ENCODE measurements around the gene GRPEL2. TPM values are rescaled to one million over a fixed set of nuclear protein-coding genes. Genes with fewer than 3 reads are reported as not detected.

GRPEL2 gene
- total and polyA plus RNA-seq, 2 donors (not counting 3 experiments of a cell fraction or from before 2014, with no cell fraction given): 7.6 to 32.5 TPM

DNA sequence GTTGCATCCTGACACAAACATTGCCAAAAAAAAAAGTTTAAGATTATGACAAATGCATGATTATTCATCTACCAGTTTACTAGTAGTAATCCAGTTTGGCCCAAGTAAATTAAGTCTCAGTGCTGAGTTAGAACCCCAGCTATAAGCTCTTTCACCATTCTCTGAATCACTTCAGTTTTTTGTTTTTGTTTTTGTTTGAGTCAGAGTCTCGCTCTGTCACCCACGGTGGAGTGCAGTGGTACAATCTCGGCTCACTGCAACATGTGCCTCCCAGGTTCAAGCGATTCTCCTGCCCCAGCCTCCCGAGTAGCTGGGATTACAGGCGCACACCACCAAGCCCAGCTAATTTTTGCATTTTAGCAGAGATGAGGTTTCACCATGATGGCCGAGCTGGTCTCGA, 11.1 kb downstream of the GRPEL2 start:
- DNase-seq (ENCODE audit: low read depth, low spot score) (no peak), FAIRE-seq (no peak)
- BruUV-seq (replicated peaks): no TSS peak
- dilution Hi-C loops (cut with MboI; ENCODE audit: extremely low pct_ligation_motif_present, low sequenced_read_pairs) (no loop called here), intact Hi-C loops (cut with micrococcal nuclease) (loop anchor here (5.0 kb wide), 1 partner anchor 34 kb away; no protein-coding TSS in a partner anchor)
- Histone ChIP-seq H3K36me3 (ENCODE audit: control insufficient read depth in 2 of 2, extremely low read depth in 1 of 2, insufficient read depth in 2 of 2, low read length in 2 of 2) (peaks cover 2 to 25% of the 10 kb centered on the region in 2 experiments), H3K9me1 (replicated peaks; ENCODE audit: control insufficient read depth, extremely low read depth, insufficient read depth, low read length) (no peaks in the 10 kb centered on the region), H2AFZ (ENCODE audit: low read depth, low read length) (no peak overlapping the region), H3K79me2 (ENCODE audit: control insufficient read depth, insufficient read depth, low read length) (peaks cover 14% of the 10 kb centered on the region), H4K20me1 (replicated peaks; ENCODE audit: control insufficient read depth, extremely low read depth, insufficient read depth, low read length) (no peaks in the 10 kb centered on the region), H3K4me2 (ENCODE audit: insufficient read depth, low read length) (no peak overlapping the region), H3K9me3 (replicated peaks; ENCODE audit: control insufficient read depth, insufficient read depth, low read length) (no peaks in the 10 kb centered on the region), H3K9ac (replicated peaks; ENCODE audit: extremely low read depth, insufficient read depth, low read length) (no peak overlapping the region), H3K27me3 (ENCODE audit: control insufficient read depth in 2 of 2, insufficient read depth in 2 of 2, low read length in 2 of 2) (no peaks in the 10 kb centered on the region), H3K4me1 (ENCODE audit: control insufficient read depth, extremely low read depth, insufficient read depth, low read length) (peaks cover 7% of the 10 kb centered on the region), H3K27ac (ENCODE audit: insufficient read depth, low read depth, low read length) (no peak overlapping the region), H3K4me3 (replicated peaks in 1 of 3; ENCODE audit: insufficient read depth in 1 of 3, low read depth in 1 of 3, low read length in 3 of 3) (no peak overlapping the region)
- TF ChIP-seq GATA2 (IDR thresholded peaks at IDR 0.05; ENCODE audit: insufficient read depth, insufficient read length, low read depth, low read length) (no peak), EZH2 (IDR thresholded peaks at IDR 0.05; ENCODE audit: borderline replicate concordance, low read depth, low read length, severe bottlenecking) (no peak), POLR2A (IDR thresholded peaks at IDR 0.05; ENCODE audit: low read depth, low read length) (no peak), FOS (IDR thresholded peaks at IDR 0.05; ENCODE audit: borderline replicate concordance, insufficient read depth, low read length) (no peak), POLR2AphosphoS5 (IDR thresholded peaks at IDR 0.05; ENCODE audit: insufficient read depth, low read depth, low read length) (no peak), JUN (IDR thresholded peaks at IDR 0.05; ENCODE audit: borderline replicate concordance, insufficient read depth, insufficient read length, low read depth) (no peak), MYC (IDR thresholded peaks at IDR 0.05; ENCODE audit: low read depth, low read length) (no peak)
- TF ChIP-seq, protein P1, sequence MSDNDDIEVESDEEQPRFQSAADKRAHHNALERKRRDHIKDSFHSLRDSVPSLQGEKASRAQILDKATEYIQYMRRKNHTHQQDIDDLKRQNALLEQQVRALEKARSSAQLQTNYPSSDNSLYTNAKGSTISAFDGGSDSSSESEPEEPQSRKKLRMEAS (IDR thresholded peaks at IDR 0.05; ENCODE audit: insufficient read depth, insufficient read length): no peak
- TF ChIP-seq, protein P2, sequence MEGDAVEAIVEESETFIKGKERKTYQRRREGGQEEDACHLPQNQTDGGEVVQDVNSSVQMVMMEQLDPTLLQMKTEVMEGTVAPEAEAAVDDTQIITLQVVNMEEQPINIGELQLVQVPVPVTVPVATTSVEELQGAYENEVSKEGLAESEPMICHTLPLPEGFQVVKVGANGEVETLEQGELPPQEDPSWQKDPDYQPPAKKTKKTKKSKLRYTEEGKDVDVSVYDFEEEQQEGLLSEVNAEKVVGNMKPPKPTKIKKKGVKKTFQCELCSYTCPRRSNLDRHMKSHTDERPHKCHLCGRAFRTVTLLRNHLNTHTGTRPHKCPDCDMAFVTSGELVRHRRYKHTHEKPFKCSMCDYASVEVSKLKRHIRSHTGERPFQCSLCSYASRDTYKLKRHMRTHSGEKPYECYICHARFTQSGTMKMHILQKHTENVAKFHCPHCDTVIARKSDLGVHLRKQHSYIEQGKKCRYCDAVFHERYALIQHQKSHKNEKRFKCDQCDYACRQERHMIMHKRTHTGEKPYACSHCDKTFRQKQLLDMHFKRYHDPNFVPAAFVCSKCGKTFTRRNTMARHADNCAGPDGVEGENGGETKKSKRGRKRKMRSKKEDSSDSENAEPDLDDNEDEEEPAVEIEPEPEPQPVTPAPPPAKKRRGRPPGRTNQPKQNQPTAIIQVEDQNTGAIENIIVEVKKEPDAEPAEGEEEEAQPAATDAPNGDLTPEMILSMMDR (IDR thresholded peaks at IDR 0.05; ENCODE audit: extremely low read depth in 1 of 2, insufficient read depth in 1 of 2, low read depth in 1 of 2, low read length in 2 of 2): no peak
- ChIA-PET POLR2A (no interaction called here), CTCF (interaction anchor here (0.9 to 5.9 kb wide), 5 partner anchors 8 to 91 kb away, joined by 3 to 67 read pairs (median 3); partner anchors contain the start of gene GRPEL2)
